Measurements from ENCODE around the gene DES.
A peak's percentile ranks its signal among the peaks of the same experiment; 100 is the strongest.
"Not testable (repeated sequence)": the region's sequence is repeated elsewhere in the genome, so short reads cannot be mapped to it uniquely, and the experiment has no call there.

DES gene

DNA sequence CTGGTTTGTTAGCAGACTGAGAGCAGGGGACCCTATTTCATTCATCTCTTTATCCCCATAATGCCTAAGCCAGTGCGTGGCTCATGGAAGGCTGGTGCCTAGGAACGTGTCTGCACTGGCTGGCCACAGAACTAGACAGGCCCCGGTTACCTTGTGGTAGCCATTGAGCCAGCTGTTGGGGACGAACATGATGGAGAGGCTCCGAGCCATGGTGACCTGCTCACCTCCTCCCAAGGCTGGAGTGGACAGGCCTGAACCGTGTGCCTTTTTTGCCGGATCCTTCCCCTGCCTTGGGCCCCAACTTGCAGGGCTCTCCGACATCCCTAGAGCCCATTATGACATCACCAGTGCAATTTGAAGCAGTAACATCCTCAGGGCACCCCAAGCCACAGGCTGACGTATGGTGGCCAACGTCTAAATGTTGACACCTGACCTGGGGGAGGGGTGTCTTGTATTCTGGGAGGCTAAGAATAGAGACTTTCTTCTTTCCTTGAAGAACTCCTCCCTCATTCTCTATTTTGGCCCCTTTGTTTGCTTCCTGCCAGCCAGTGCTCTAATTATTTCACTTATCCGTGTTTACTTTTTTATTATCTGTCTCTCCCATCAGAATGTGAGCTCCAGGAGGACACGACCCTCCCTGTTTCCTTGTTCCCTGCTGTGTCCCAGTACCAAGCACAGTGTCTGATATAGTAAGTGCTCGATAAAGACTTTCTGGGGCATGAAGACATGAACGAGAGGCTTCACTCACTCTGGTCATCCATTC is 18.3 kb upstream of the DES start:
- DNase-seq (ENCODE audit: low read depth in 3 of 3) = no peak

DNA sequence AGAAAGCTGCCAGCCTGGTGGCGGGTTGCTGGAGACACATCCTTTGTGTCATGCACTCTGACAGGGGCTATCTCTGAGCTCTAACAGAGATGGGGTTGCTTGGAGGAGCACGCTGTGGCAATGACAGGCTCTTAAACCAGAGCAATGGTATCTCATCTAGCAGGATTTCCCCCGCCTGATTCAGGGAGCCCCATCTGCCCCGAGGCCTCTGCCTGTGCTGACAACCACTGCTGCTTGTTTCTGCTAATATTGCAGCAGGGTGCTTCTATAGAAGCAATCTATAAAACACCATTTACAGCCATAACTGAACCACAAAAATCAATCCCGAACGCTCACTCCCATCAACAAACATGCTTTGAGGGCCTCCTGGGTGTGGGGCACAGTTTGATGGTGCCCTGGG is 17.6 kb upstream of the DES start:
- no peak for DNase-seq (ENCODE audit: low read depth in 3 of 3)

- no peak for DNase-seq (ENCODE audit: low read depth in 3 of 3)
Observed at GRCh38 chr2:219401606-219402005, 16.6 kb upstream of the DES start.

DNA sequence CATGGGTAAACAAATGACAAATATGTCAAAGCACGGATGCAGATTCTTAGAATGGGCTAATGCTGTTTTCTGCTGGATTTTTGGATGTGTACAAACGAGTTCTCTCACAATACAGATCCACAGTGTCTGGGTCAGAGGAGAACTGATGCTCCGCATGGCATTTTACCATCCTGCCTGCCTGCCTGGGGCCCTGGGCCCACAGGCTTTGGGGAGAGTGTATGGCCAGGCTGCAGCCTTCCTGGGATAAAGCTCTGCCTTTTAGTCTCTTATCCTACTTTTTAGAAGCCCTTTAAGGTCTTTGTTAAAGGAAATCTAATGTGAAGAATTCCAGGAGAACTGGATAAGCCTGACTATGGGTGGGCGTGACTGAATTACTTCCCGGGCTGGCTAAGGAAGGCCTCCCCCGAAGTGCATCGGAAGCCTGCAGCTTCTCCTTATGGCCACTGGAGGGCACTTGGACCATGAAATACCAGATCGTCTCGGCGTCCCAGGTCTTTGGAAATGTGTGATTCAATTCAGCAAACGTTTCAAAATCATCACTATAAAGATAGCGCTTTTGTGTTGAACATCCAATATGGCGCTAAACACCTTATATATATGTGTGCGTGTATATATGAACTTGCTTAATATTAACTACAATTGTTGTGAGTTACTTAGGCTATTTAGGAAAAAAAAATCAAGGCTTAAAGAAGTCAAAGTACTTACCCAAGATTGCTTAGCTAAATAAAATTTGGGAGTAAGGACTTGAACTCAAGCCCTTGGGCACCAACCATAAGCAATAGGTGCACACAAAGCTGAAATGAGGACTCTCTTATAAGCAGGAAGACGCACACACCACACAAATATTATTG is 15.3 kb upstream of the DES start:
- DNase-seq (ENCODE audit: low read depth in 3 of 3) = peak; percentile 30 to 42 (median 32)

- no peak for DNase-seq (ENCODE audit: low read depth in 3 of 3)
Observed at GRCh38 chr2:219403861-219404260, 14.3 kb upstream of the DES start.

DNA sequence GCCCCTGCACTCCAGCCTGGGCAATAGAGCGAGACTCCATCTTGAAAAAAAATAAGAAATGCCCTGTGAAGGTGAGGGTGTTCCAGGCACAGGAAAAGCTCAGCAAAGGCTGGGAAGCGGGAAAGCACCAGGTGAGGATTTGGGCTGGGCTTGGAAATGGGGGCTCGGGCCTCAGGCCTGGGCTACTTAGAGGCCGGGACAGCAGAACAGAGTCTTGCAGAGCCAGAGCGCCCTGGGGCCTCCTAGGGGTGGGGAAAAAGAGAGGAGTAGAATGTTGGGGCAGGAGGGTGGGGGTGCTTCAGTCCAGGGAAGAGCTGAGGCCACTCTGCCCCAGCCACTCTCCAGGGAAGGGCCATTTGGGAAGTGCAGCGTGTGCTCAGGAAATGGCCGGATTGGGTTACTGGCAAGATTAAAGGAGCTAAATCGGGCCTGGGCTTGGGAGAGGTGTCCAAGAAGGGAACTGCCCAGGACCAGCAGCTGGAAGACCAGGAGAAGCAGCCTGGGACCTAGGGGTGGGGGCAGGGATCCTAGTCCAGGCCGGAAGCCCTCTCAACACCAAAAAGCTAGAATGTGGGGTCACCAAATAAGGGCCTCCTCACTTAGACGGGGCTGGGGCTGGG is 13.8 kb upstream of the DES start:
- no peak for DNase-seq (ENCODE audit: low read depth in 3 of 3)

GRCh38 chr2:219404954-219405353 is 13.2 kb upstream of the DES start:
- no peak for DNase-seq (ENCODE audit: low read depth in 3 of 3)

DNA sequence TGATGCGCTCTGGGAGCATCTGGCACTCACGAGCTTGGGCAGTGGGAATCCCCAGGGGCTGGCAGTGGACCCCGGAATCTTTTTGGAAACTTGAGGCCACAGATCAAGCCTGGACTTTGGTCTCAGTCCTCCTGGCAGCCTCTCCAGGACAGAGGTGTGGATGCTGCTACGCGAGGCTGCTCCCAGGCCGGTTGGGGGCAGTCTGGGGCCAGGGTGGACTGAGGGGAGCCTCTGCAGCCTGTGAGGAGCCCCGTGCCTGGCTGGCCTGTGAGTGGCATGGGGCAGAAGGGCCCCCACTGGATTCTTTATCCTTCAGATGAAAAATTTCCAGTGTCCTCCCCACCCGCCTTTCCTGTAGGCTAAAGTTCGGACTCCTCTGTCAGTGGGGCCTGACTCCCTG is 12.7 kb upstream of the DES start:
- DNase-seq (ENCODE audit: low read depth in 3 of 3) = no peak

- no peak for DNase-seq (ENCODE audit: low read depth in 3 of 3)
Observed at GRCh38 chr2:219405958-219406860, 12.0 kb upstream of the DES start.

DNA sequence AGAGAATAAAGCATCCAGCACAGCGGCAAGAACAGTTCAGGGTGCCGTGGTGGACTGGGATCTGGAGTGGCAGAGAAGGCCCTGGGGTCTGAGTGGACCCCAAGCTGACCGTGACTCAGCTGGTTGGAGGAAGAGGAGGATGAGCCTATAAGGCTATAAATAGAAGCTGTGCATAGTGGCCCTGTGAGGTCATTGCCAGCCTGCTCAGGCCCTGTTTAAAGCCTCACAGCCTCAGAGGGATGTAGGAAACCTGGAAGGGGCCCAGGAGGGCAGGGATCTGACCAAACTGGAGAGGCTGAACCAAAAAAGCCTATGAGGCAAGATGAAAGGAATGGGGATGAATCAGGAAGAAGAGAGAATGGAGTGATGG is 11.3 kb upstream of the DES start:
- no peak for DNase-seq (ENCODE audit: low read depth in 3 of 3)

DNA sequence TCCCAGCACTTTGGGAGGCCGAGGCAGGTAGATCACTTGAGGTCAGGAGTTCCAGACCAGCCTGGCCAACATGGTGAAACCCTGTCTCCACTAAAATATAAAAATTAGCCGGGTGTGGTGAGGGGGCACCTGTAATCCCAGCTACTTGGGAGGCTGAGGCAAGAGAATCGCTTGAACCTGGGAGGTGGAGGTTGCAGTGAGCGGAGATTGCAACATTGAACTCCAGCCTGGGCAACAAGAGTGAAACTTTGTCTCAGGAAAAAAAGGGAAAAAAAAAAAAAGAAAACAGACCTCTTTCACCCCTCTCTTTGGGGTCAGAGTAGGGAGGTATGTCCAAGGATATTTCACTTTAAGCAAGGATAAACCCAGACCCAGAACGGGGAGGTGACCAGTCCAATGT is 10.8 kb upstream of the DES start:
- DNase-seq (ENCODE audit: low read depth in 3 of 3) = not testable (repeated sequence)

- no peak for DNase-seq (ENCODE audit: low read depth in 3 of 3)
Observed at GRCh38 chr2:219408204-219408603, 10.0 kb upstream of the DES start.

- DNase-seq (ENCODE audit: low read depth in 3 of 3) = no peak
Observed at GRCh38 chr2:219408631-219409030, 9.5 kb upstream of the DES start.

DNA sequence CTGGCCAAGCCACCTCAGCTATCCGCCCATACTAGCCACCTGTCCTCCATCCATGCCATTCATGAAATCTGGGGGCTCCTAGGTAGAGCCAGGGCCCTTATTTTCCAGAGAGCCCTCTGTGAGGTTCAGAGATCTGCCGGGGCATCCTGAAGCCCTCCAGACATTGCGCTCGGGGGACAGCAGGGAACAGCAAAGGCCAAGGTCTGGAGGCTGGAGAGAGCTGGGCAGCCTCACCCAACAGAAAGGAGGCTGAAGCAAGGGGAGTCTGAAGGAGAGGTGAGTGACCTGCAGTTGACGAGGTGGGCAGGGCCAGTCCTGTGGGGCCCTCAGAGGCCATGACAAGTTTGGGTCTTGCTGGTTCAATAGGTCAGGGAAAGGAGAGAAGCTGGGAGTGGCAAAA is 8.6 kb upstream of the DES start:
- no peak for DNase-seq (ENCODE audit: low read depth in 3 of 3)

GRCh38 chr2:219410390-219410789 is 7.8 kb upstream of the DES start:
- no peak for DNase-seq (ENCODE audit: low read depth in 3 of 3)

GRCh38 chr2:219414857-219415256 is 3.3 kb upstream of the DES start:
- no peak for DNase-seq (ENCODE audit: low read depth in 3 of 3)

DNA sequence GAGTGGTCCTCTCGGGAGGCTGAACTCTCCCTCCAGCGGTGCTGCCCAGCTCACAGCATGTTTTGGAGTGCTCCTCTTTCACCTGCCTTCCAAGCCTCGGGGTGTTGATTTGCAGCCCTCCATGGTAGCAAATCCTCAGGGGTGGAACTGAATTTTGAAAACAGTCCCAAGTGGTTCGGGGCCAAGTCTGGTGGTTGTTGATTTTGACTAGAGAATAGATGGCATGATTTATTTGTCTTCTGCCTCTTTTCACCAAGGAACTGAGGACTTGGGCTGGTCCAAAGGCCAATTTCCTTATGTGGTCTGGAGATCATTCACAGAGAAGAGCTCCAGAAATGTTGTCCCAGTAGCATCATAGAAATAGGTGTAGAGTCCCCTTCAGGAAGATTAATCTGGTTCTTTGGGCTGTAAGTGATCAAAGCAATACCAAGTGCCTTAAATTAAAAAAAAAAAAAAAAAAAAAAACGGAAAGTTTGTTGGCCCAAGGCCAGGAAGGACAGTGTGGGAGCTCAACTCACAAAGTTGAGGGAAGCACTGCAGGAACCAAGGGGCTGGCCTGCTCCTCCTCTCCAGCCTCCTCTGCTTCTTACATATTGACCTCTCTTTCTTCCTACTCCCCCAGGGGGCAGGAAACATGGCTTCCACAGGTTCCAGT is 2.5 kb upstream of the DES start:
- DNase-seq (ENCODE audit: low read depth in 3 of 3) = no peak

- no peak for DNase-seq (ENCODE audit: low read depth in 3 of 3)
Observed at GRCh38 chr2:219416235-219416602, 2.0 kb upstream of the DES start.

DNA sequence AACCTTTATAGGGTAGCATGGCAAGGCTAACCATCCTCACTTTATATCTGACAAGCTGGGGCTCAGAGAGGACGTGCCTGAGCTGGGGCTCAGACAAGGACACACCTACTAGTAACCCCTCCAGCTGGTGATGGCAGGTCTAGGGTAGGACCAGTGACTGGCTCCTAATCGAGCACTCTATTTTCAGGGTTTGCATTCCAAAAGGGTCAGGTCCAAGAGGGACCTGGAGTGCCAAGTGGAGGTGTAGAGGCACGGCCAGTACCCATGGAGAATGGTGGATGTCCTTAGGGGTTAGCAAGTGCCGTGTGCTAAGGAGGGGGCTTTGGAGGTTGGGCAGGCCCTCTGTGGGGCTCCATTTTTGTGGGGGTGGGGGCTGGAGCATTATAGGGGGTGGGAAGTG is 1.2 kb upstream of the DES start:
- DNase-seq (ENCODE audit: low read depth in 3 of 3) = no peak

DNA sequence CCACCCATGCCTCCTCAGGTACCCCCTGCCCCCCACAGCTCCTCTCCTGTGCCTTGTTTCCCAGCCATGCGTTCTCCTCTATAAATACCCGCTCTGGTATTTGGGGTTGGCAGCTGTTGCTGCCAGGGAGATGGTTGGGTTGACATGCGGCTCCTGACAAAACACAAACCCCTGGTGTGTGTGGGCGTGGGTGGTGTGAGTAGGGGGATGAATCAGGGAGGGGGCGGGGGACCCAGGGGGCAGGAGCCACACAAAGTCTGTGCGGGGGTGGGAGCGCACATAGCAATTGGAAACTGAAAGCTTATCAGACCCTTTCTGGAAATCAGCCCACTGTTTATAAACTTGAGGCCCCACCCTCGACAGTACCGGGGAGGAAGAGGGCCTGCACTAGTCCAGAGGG is 803 bp upstream of the DES start:
- DNase-seq (ENCODE audit: low read depth in 3 of 3) = no peak

- no peak for DNase-seq (ENCODE audit: low read depth in 3 of 3)
Observed at GRCh38 chr2:219419012-219419324, 791 bp downstream of the DES start.
